Medulla oblongata (tissue), 1 donor: ENCODE results near the gene GPR108.
A peak's percentile ranks its signal among the peaks of the same experiment; 100 is the strongest.
"Not testable (repeated sequence)": the region's sequence is repeated elsewhere in the genome, so short reads cannot be mapped to it uniquely, and the experiment has no call there.

Experiments used
- DNase-seq: peaks from one replicate; pipeline ENCODE4 v3.0.0-alpha.2; 2015; ENCODE audit errors: extremely low spot score

GPR108 gene

DNA sequence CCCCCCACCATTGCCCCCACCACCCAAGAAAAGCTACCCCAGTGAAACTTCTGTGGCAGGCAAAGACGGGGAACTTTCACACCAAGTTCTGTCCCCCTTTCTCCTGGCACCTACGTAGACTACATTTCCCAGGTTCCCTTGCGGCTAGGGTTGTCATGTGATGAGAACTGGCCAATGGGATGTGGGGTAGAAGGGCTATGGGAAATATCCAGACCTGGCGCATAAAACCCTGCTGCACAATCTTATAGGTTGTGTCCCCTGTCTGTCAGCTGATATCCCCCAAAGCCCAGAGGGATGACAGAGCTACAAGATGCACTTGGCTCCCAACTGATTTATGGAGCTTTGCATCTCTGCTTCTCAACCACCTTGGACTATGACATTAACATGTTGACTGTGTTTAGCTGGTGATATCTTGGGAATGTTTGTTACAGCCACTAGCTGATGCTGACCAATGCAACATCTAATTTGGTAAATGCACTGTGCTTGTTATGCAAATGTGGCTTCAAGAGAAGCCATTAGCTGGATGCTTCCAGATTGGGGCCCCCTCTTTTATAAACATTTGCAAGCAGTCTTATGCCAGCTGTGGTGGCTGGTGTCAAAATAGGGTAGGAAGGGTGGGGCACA is 23.8 kb upstream of the GPR108 start:
- no peak for DNase-seq

DNA sequence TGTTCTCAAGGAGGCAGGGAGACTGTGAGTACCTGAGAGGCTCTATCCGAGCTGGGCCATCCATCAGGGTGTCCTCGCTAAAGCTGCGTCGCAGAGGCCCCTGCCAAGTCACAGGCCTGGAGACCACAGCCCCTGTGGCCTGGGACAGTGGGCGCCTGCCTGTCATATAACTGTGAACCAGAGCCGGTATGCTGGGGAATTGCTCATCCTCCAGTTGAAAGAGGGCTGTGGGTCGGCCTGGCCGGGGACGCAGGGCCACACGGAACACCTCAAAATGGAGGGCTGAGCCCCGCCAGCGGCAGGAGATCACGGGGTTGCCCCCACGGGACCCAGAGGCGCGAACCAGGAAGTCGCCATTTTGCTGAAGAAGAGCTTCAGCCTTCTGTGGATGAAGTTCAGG is 23.2 kb upstream of the GPR108 start:
- DNase-seq: no peak

DNA sequence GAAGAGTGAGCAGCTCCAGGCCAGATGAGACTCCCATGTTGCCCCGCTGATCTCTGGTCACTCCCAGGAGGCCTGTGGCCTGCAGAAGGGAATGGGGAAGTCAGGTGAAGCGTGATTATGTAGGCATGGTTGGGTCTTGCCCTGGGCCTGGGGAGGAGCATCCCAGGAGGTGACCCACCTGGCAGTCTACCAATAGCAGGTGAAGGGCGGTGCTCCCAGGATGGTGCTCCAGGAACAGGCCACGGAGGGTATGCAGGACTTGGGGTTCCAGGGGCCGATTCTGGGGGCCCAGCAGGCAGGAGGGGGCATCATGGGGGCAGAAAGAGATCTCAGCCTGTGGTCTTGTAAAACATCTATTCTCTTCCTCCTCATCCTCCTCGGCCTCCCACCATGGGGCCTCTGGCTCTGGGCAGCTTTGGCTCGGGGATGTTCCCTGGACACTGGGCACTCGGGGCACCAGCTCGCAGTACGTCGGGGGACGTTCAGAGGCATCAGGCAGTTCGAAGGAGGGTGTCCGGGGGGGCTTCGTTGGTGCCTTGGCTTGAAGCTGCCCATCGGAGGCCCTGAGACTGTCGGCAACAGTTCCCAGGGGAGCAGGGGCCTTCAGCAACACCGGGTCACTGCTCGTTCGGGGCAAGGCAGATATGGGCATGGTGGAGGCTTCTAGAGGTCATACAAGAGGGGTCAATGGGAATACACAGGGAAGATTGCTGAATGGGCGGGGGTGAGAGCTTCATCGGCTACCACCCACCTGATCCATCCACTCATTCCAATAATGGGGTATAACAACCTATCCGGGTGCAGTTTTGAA is 17.5 kb upstream of the GPR108 start:
- no peak for DNase-seq

DNA sequence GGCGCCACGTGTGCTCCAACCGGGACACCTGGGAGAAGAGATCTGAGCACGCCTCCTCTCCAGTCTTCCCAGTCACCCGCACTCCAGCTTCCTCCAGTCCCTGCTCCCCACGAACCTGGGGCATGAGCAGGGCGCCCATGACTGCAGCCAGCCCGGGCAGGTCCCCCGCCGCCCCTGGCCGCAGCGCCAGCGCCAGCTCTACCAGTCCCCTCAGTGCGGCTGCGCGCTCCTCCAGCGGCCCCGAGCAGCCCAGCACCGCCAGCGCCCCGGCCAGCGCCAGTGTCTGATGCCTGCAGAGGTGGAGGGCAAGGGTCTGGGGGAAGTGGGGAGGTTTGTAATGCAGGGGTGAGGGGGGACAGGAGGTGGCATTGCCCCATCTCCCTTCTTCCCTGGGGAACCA is 16.8 kb upstream of the GPR108 start:
- DNase-seq: no peak

DNA sequence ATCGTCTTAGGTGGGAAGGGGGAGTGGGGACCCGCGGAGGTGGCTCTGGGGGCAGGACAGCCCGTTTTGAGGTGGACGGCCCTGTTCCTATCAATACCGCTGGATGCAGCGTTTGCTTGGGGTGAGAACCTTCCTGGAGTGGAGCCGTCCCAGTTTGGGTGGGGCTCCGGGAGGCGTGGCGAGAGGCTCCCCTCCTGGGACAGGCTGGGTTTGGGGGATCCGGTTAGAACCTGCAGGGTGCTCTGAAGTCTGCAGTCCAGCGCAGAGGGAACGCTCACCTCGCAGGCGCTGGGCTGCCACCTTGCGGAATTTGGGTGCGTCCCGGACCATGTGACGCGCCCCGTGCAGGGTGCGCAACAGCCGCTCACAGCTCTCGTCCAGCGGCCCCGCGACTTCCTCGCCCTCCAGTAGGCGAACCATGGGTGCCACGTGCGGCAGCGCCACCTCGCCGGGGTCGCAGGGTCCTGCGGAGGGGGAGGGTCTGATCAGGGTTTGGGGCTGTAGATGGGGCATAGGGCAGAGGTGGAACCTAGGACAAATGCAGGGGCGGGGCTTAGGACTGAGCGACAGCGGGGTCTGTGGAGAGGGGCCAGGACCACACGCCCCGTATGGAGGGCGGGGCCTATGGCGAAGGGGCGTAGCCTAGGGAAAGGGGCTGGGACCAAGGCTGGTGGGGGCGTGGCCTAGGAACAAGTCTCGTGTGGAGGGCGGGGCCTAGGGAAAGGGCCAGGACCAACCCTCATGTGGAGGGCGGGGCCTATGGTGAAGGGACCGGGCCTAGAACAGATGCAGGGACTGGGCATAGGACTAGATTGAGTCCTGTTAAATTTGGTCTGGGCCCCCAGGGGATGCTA is 16.0 kb upstream of the GPR108 start:
- peak; percentile 27 for DNase-seq

DNA sequence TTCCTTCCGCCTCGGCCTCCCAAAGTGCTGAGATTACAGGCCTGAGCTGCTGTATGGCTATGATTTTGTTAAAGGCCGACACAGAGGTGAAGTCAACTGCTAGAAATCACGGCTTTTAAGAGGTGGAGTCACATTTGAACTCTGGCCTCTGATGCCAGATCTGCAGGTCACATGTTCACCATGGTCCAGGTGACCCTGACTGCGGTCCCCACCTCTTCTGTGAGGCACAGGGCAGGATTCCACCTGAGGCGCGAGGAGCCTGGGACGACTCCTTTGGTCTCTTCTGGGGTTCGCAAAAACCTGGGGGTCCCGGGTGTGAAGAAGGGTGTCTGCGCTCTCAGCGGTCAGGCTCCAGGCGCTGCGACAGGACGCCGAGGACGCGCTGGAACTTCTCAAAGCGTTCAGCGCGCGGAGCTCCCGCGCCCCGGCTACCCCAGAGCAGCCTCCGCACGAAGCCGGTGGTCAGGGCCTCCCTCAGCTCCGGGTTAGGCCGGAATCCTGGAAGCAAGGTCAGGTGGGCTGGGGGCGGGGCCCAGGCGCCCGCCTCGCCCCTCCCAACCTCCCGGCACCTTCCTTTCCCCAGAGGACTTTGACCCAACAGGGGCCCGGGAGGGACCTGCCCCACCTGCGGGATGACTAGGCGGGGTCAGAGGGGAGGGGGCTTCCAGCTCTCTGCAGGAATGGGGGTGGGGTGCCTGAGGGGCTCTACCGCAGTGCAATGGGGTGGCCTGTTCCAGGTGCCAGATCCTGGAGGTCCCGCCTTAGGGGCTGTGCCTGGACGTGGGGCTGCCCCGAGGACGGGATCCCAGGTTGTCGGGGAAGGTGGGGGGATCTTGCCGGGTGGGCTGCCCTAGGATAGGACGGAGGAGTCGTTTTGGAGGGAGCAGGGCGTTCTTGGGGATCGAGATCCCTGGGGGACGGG is 15.1 kb upstream of the GPR108 start:
- DNase-seq: no peak

DNA sequence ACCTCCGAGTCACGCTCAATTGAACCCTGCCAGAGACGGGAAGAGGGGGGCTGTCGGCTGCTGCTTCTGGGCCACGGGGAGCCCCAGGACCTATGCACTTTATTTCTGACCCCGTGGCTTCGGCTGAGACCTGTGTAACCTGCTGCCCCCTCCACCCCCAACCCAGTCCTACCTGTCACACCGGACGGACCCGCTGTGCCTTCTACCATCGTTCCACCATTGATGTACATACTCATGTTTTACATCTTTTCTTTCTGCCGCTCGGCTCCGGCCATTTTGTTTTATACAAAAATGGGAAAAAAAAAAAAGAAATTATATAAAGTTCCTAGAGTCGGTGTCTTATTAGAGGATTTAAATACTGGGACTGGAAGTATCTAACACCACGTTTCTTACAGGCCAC is 13.8 kb upstream of the GPR108 start:
- no peak for DNase-seq

DNA sequence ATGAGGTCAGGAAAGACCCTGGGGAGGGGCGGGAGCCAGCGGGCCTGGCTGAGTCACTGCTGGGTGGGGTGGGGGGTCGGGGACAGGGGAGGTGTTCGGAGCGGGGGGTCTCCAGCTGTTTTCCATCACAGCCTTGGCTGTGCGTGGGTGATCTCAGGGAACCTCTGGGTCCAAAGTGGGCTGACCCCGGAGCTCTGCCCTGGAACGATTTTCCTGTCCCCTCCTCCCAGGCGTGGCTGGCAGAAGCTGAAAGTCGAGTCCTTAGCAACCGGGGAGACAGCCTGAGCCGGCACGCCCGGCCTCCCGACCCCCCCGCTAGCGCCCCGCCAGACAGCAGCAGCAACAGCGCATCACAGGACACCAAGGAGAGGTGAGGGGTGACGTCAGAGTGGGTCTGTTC is 12.7 kb upstream of the GPR108 start:
- no peak for DNase-seq

DNA sequence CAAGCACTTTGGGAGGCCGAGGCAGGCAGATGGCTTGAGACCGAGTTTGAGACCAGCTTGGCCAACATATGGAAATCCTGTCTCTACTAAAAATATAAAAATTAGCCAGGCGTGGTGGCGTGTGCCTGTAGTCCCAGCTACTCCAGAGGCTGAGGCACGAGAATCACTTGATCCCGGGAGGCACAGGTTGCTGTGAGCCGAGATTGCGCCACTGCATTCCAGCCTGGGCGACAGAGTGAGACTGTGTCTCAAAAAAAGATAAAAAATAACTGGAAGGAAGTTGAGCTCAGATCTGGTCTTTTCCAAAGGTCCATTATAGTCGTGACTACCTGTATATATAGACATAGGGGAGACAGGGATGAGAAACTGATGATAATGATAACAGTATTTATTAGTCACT is 11.2 kb upstream of the GPR108 start:
- DNase-seq: not testable (repeated sequence)

DNA sequence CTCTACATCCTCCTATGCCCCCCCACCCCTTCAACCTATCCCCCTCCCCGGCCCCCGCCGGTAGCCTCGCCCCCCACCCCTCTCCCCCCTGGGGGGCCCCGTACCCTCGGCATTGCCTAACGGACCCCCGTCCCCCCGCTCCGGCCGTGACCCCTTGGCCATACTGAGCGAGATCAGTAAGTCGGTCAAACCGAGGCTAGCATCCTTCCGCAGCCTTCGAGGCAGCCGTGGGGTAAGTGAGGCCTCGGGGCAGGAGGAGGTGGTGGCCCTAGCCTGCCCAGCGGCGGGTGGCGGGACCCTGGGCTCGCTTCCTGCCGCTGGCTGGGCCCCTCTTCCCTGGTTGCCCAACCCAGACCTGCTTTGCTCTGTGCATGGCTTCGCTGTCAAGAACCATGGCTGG is 8.6 kb upstream of the GPR108 start:
- DNase-seq: no peak

DNA sequence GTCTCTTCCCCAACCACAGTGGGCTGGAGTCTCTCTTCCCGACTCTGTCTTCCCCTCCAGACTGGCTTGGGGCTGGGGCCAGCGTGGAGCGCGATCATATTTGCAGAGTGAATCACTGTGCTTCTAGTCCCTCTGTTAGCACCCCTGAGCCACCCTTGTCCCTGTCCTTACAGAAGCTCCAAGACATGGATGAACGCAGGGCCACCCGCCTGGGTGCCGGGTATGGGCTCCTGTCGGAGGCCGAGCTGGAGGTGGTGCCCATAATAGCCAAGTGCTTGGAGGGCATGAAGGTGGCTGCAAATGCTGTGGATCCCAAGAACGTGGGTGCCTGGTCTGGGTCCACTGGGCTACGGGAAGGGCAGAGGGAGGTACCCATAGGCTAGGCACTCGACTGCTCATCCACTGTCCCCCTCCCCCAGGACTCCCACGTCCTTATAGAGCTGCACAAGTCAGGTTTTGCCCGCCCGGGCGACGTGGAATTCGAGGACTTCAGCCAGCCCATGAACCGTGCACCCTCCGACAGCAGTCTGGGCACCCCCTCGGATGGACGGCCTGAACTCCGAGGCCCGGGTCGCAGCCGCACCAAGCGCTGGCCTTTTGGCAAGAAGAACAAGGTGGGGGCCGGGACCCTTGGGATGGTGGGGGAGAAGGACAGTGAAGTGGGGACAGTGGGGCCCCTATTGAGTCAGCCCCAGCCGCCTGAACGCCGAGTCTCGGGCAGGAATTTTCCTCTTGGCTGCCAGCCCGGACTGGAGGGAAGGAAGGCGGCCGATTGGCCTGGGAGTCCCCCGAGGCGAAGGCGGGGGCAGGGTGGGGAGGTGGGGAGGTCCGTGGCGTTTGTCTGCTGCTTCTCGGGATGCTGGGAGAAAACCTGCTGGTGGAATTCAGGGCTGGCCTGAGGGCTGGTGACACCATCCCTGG is 7.3 kb upstream of the GPR108 start:
- peak; percentile 68 for DNase-seq

DNA sequence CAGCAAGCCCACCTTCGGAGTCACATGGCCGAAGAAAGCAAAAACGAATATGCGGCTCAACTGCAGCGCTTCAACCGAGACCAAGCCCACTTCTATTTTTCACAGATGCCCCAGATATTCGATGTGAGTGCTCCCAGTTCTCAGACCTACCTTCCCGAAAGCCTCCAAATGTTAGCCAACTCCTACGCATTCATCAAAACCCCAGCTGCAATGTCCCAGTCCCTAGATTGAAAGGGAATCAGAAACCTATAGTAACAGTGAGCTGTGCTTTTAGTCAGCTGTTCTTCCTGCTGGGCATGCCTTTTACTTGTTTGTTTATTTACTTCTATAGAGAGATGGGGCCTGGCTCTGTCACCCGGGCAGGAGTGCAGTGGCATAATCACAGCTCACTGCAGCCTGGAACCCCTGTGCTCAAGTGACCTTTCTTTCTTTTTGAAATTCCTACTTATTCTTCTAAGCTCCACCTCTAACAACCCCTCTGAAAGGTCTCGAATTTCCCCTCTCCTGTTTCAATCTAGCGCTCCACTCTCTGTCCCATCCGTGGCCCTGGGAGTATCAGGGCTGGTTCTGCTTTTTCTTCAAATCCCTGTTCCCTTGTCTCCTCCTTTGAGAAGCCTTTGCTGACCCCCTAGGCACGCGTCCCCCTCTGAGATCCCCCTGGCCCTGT is 6.5 kb upstream of the GPR108 start:
- DNase-seq: no peak

DNA sequence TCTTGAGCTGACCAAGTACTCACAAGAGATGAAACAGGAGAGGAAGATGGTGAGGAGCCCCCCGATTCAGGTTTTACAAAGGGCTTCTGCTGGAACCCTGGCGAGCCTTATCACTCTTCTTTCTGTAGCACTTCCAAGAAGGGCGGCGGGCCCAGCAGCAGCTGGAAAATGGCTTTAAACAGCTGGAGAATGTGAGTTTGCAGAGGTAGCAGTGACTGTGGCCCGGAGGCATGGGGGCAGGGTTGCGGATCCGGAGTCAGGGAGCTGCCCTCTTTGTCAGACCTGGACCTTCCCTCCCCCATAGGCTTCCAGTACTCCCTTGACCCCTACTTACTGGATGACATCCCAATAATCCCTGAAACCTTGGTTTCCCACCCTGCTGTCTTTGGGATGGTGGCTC is 5.7 kb upstream of the GPR108 start:
- DNase-seq: no peak

DNA sequence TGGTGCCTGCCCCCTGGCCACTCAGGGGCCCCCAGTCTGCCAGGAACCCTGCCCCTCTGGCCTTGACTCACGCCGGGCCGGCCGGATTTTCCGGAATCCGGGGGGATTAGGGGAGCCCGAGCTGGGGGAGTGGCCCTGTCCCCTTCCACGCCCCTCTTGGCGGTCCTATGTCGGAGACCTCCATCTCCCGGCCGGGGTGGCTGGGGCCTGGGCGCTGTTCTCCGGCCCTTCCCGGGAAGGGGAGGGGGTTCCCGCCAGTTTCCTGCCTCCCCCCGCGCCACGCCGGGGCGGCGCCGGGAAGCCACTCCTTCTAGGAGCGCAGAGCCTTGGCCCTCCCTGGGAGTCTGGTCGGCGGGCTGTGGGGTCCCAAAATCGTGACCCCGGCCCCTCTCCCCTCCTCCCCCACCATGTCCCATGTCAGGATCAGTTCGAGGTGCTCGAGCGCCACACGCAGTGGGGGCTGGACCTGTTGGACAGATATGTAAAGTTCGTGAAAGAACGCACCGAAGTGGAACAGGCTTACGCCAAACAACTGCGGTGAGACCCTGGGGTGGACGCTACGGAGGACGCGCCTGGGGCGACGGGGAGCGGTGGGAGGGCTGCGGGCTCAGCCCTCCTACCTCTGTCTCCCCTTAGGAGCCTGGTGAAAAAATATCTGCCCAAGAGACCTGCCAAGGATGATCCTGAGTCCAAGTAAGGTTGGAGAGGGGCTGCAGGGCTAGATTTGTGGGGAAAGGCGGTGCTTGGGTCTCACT is 3.4 kb upstream of the GPR108 start:
- DNase-seq: no peak

DNA sequence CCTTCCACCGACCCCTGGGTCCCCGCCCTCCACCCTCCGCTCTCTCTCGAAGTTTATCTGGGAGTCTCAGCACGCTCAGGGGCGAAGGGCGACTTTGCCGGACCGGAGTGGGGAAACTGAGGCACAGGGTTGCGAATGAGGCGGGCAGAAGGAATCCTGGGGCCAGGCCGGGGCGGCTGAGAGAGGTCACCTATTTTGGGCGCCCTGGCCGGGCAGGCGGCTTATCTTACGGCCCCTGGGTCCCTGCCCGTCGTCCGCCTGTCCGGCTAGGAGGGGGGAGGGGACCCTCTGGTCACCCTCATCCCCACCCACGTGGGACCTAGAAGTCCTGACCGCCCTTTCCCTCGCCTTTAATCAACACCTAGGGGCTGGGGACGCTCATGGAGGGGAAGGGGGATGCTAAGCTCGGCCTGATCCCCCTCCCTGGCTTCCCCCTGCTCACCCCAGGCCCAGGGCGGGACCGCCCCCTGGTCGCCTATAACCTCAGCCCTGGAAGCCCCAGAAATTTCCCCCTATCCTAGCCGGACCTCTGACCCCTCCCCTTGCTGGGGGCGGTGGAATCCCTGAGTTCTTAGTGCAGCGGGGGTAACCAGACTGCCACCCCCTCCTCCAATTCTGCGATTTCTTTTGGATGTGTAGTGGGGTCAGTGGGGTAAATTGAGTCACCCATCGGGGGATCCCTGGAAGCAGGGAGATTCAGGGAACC is 2.7 kb upstream of the GPR108 start:
- no peak for DNase-seq

DNA sequence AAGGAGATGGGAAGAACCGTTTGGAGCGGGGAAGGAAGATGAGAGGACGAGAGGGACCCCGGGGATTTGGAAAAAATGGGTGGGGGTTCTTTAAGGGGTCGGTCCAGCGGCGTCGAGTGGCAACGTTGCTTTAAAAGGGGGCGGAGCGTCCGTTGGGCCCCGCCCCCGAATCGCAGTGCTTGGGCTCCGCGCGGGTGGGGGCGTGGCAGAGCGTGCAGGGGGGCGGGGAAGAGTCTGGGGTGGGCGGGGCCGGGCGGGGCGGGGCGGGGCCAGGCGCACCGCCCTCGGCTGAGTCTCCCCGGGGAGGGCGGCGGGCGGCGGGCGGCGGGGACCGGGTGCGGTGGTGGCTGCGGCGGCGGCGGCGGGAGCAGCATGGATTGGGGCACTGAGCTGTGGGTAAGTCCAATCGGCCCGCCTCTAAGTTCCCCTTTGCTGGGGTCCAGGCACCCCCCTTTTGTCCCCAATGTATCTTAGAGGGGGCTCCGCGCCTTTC is 2.1 kb upstream of the GPR108 start, which contains the start of gene TRIP10:
Gene TRIP10 (plus strand): TSS at position 291 of the 493 bp plus-strand sequence. CDS start 82 bp downstream, at position 373.
- DNase-seq: peak; percentile 91

DNA sequence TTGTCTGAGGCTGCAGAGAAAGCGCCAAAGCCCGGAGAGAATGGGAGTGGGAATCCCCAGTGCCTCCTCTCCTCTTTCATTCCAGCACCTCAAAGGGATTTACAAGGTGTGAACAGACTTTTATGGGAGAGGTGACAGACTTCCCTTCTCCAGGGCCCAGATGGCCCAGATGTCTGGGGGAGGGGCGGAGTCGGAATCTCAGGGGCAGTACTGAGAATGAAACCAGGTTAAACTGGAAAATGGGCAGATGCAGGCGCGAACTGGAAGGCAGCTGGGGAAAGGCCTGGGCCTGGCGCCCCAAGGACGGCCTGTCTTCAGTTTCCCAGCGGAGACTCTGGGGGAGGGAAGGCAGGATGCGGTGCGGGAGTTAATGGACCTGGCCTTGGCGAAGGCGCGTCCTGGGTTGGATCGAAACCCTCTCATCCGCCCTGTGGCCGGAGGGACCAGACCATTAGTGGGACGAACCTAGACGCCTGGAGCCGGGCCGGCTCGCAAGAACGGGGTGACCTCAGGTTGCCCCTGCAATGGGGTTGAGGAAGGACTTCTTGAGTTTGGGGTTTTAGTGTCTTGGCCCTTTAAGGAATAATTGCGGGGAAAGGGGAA is 1.5 kb upstream of the GPR108 start:
- no peak for DNase-seq
